DOHH2 (cell line): ENCODE data around the gene RBFOX2.

Experiments
- H3F3A ChIP-seq: fragments of 200-600 bp; sonication (generic), shearing (Covaris generic); 2 replicates; pipeline ENCODE4 v1.6.0; 2016; ENCODE audit warnings: antibody characterized with exemption, mild to moderate bottlenecking; ENCODE audit not compliant: control insufficient read depth, insufficient read depth
- H3K27ac ChIP-seq: fragments of 200-600 bp; sonication (generic); 2 replicates; pipeline ENCODE4 v1.5.1; 2014; ENCODE audit warnings: low read depth, mild to moderate bottlenecking, low read length, moderate library complexity
- H3K27me3 ChIP-seq: fragments of 200-600 bp; sonication (generic); 2 replicates; pipeline ENCODE4 v1.6.1; 2014; ENCODE audit warnings: mild to moderate bottlenecking, low read length, mixed read lengths; ENCODE audit not compliant: control insufficient read depth
- H3K36me3 ChIP-seq: fragments of 200-600 bp; sonication (generic); 2 replicates; pipeline ENCODE4 v1.6.1; 2014; ENCODE audit warnings: mild to moderate bottlenecking, low read length, moderate library complexity, mixed read lengths; ENCODE audit not compliant: control insufficient read depth
- H3K4me1 ChIP-seq: fragments of 200-600 bp; sonication (generic); 2 replicates; pipeline ENCODE4 v1.6.1; 2014; ENCODE audit warnings: mild to moderate bottlenecking, low read length, mixed read lengths; ENCODE audit not compliant: control insufficient read depth
- H3K4me2 ChIP-seq: fragments of 200-600 bp; sonication (generic); 2 replicates; pipeline ENCODE4 v1.6.0; 2014; ENCODE audit warnings: mild to moderate bottlenecking, low read length, moderate library complexity
- H3K4me3 ChIP-seq: fragments of 200-600 bp; sonication (generic); 2 replicates; pipeline ENCODE4 v1.5.1; 2014; ENCODE audit warnings: mild to moderate bottlenecking, low read length, mixed read lengths
- H3K79me2 ChIP-seq: fragments of 200-600 bp; sonication (generic); 2 replicates; pipeline ENCODE4 v1.6.1; 2014; ENCODE audit warnings: mild to moderate bottlenecking, low read length, mixed read lengths; ENCODE audit not compliant: control insufficient read depth
- H3K9me2 ChIP-seq: fragments of 200-600 bp; sonication (generic); replicated peaks from 2 replicates; pipeline ENCODE4 v1.6.1; 2014; ENCODE audit warnings: mild to moderate bottlenecking, low read length, mixed read lengths; ENCODE audit not compliant: control insufficient read depth
- H3K9me3 ChIP-seq: fragments of 200-600 bp; sonication (generic); 2 replicates; pipeline ENCODE4 v1.6.1; 2014; ENCODE audit warnings: antibody characterized with exemption, low read length, mixed read lengths; ENCODE audit not compliant: control insufficient read depth, insufficient read depth
- H4K20me1 ChIP-seq: fragments of 200-600 bp; sonication (generic); 2 replicates; pipeline ENCODE4 v1.6.0; 2014; ENCODE audit warnings: low read depth, mild to moderate bottlenecking, antibody characterized with exemption, low read length, moderate library complexity; ENCODE audit not compliant: control insufficient read depth, insufficient read depth
- CTCF ChIP-seq: fragments of 200-600 bp; sonication (generic); IDR thresholded peaks from one replicate; pipeline ENCODE4 v1.5.1; 2014; ENCODE audit warnings: antibody characterized with exemption, mild to moderate bottlenecking, low read depth, low read length; ENCODE audit not compliant: poor library complexity, severe bottlenecking
- EZH2phosphoT487 ChIP-seq: fragments of 200-600 bp; sonication (generic); IDR thresholded peaks from 2 replicates; pipeline ENCODE4 v1.6.1; 2017; ENCODE audit warnings: borderline replicate concordance, mild to moderate bottlenecking, antibody characterized with exemption, low read length, moderate library complexity, mixed read lengths

RBFOX2 gene

GRCh38 chr22:35938226-35938625, 90.4 kb downstream of the RBFOX2 start:
- Histone ChIP-seq H3K9me3 (no peaks in the 10 kb centered on the region), H4K20me1 (no peaks in the 10 kb centered on the region), H3K79me2 (peaks cover 49% of the 10 kb centered on the region), H3K36me3 (peaks cover 23% of the 10 kb centered on the region), H3K27ac (no peak overlapping the region), H3K4me2 (no peak overlapping the region), H3K9me2 (no peaks in the 10 kb centered on the region), H3F3A (peaks cover 3% of the 10 kb centered on the region; the same call in 1 of the 2 replicates), H3K27me3 (no peaks in the 10 kb centered on the region), H3K4me3 (no peak overlapping the region), H3K4me1 (peaks cover 44% of the 10 kb centered on the region)
- TF ChIP-seq EZH2phosphoT487 (no peak), CTCF (no peak)

GRCh38 chr22:35930933-35931332, 97.7 kb downstream of the RBFOX2 start:
- Histone ChIP-seq H3K36me3 (peaks cover 13% of the 10 kb centered on the region), H3K27me3 (no peaks in the 10 kb centered on the region), H3F3A (peaks cover 7% of the 10 kb centered on the region), H3K4me3 (no peak overlapping the region), H3K4me1 (peaks cover 28% of the 10 kb centered on the region), H3K79me2 (peaks cover 39% of the 10 kb centered on the region), H4K20me1 (no peaks in the 10 kb centered on the region), H3K9me3 (no peaks in the 10 kb centered on the region), H3K27ac (no peak overlapping the region), H3K9me2 (no peaks in the 10 kb centered on the region), H3K4me2 (no peak overlapping the region)
- peak; percentile 71 for TF ChIP-seq CTCF
- TF ChIP-seq EZH2phosphoT487, result no peak

GRCh38 chr22:35928285-35928798, 100.3 kb downstream of the RBFOX2 start:
- no peaks in the 10 kb centered on the region for H3K27me3 ChIP-seq

More at GRCh38 chr22:35928285-35928798, 100.3 kb downstream of the RBFOX2 start:
- no peaks in the 10 kb centered on the region for H4K20me1 ChIP-seq
- H3K4me3 ChIP-seq, result no peak overlapping the region
- H3K4me1 ChIP-seq, result peaks cover 26% of the 10 kb centered on the region
- peaks cover 7% of the 10 kb centered on the region; the same call in 1 of the 2 replicates for H3K36me3 ChIP-seq
- peaks cover 9% of the 10 kb centered on the region for H3F3A ChIP-seq
- no peak overlapping the region for H3K27ac ChIP-seq
- no peaks in the 10 kb centered on the region for H3K9me2 ChIP-seq
- TF ChIP-seq EZH2phosphoT487, result no peak
- no peak for TF ChIP-seq CTCF
- H3K4me2 ChIP-seq, result no peak overlapping the region
- no peaks in the 10 kb centered on the region for H3K9me3 ChIP-seq
- H3K79me2 ChIP-seq, result peaks cover 52% of the 10 kb centered on the region
